ENCODE measurements around the gene METTL3. TPM values are rescaled to one million over a fixed set of nuclear protein-coding genes. Genes with fewer than 3 reads are reported as not detected.
"Not testable (repeated sequence)": the region's sequence is repeated elsewhere in the genome, so short reads cannot be mapped to it uniquely, and the experiment has no call there.

Gene METTL3
- 44.8 TPM for polyA plus RNA-seq (ENCODE audit: insufficient read length)

DNA sequence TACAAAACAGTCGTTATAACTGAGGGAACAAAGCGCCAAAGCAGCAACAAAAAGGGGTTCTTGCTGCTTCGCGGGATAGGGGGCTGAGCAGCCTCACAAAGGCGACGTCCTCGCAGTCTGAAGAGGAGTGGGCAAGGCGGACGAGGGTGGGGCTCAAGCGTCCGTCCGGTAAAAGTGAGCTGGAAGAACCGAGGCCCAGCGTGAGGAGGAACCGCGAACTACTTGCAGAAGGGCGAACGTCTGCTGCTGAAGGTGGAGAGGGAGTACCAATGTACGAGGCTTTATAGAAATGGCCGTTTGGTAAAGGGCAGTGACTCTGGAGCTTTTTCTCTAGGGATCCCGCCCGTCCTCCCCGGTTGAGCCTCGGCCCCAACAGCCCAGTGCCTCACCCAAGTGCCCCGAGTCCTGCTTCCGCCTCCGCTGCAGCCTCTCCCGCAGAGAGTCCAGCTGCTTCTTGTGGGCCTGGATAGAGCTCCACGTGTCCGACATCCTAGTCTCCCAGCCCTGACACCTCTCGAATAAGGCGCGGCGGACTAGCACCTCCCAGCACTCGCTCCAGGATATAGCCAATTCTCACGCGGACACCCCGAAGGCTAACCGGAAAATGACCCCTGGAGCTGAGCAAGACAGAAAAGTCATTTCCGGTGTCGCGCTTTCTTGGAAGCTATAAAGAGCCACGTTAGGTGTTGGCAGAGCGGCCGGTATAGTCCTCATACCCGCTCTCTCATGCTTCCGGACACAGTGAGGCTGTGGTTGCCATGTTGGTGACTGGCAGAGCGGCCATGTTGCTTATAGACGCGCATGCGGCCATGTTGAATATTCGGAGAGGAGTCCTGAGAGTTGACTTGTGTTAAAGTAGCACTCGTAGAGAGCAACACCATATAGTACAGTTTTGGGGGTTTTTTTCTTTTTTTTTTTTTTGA is at the start of gene METTL3:
Gene METTL3, minus strand, starts transcription at position 606 of the 923 bp plus-strand sequence. Its CDS starts 117 bp downstream, at position 489.
- peak; percentile 99 for DNase-seq (ENCODE audit: low read depth)

DNA sequence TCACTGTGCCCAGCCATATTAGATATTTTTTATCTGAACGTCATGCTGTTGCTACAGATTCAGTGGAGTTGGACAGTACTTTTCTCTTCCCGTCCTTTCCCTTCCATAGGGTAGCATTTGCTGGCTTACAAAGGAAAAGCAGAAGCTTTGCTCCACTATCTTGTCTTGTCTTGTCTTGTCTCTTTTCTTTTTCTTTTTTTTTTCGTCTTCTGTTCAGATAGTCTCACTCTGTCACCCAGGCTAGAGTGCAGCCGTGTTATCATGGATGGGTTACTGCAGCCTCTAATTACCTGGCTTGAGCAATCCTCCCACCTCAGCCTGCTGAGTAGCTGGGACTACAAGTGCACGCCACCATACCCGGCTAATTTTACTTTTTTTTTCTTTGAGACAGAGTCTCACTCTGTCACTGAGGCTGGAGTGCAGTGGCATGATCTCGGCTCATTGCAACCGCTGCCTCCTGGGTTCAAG is 47.6 kb upstream of the METTL3 start:
- DNase-seq (ENCODE audit: low read depth), result no peak

DNA sequence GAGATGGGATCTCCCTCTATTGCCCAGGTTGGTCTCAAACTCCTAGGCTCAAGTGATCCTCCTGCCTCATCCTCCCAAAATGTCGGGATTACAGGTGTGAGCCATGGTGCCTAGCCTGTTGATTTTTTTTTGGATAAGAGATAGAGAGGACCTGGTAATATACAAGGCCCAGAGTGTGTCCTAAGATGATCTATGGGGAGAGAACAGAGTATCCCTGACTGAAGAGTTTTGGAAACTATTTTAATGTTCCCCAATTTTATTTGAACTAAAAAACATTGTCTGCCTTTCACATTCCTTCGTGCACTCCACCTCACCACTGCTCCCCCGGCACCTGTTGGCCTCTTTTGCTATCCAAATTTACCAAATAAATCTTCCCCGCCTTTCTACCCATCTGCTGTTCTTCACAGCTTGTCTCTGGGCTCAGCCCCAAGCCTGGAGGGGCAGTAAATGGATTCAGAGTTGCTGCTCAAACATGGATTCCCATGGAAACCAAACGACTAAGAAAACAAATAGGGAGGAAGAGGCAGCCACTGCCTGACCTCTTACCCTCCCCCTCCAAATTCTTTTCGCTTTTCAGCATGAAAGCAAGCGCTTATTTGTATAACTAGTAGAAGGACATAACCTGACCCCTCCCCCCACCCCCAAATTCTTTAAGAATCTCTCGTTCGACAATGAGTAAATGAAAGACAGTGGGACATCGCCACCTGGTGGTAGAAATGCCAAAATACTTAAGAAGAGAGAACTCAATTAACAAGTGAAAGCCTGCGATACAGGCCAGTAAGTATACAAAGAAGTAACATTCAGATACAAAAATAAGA is 46.2 kb upstream of the METTL3 start:
- DNase-seq (ENCODE audit: low read depth), result peak; percentile 87

DNA sequence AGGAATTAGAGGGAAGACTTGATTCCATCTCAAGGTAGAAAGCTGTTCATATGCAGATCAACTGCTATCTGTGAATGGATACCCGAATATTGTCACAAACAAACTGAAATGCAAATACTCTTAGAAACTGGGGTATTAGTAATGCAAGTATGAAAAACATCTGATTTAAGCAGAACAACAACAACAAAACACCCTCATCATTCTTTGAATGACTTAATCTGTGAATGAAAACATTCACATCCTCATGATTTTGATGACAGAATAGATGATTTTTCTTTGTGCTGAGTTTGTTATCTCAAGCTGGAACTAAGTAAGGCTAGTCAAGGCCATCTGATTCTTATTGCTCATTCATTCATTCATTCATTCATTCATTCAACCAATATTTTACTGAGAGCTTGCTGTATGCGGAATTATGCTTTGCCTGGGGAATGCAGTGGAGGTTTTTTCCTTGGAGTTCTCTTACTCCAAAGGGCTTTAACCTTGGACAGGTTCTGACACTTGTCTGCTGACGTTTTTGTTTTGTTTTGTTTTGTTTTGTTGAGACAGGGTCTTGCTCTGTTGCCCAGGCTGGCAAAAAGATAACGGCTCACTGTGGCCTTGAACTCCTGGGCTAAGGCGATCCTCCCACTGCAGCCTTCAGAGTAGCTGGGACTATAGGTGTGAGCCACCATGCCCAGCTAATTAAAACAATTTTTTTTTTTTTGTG is 45.4 kb upstream of the METTL3 start:
- DNase-seq (ENCODE audit: low read depth), result no peak

DNA sequence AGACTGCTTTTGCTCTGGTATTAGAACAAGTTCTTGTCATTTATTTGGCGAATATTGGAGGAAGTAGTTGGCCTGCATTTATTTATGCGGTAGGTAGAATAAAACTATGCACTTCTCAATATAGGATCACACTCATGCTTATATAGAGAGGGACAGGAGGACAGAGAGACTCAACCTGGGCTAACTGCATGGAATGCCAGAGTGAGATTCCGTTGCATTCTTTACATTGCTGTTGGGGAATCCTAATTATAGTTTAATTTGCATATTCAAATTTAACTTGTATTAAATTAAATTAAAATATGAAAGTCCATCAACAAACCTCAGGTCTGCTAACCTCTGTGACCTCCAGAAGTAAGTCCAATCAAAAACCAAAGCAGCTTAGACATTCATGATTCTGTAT is 42.1 kb upstream of the METTL3 start:
- no peak for DNase-seq (ENCODE audit: low read depth)

DNA sequence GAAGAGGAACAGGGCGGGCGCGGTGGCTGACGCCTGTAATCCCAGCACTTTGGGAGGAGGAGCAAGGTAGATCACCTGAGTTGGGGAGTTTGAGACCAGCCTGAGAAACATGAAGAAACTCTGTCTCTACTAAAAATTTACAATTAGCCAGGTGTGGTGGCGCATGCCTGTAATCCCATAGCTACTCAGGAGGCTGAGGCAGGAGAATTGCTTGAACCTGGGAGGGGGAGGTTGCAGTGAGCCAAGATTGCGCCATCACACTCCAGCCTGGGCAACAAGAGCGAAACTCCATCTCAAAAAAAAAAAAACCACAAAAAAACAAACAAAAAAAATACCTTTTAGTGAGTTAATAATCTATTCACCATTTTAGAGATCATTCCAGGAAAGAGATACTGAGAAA is 33.4 kb upstream of the METTL3 start:
- DNase-seq (ENCODE audit: low read depth), result not testable (repeated sequence)

DNA sequence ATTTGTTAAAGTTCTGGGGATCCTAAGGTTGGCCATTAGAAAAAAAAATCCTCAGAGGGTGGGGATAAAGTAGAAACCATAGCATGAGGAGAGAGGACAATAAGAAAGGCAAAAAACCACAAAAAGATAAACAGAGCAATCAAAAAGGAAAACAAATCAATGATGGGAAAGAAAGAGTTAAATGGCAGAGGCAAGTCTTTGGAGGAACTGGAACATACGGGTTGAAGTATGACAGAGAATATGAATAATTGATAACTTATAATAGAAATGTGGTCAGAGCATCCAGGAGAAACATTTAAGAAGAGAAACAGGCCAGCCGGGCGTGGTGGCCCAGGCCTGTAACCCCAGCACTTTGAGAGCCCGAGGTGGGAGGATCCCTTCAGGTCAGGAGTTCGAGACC is 32.8 kb upstream of the METTL3 start:
- no peak for DNase-seq (ENCODE audit: low read depth)

DNA sequence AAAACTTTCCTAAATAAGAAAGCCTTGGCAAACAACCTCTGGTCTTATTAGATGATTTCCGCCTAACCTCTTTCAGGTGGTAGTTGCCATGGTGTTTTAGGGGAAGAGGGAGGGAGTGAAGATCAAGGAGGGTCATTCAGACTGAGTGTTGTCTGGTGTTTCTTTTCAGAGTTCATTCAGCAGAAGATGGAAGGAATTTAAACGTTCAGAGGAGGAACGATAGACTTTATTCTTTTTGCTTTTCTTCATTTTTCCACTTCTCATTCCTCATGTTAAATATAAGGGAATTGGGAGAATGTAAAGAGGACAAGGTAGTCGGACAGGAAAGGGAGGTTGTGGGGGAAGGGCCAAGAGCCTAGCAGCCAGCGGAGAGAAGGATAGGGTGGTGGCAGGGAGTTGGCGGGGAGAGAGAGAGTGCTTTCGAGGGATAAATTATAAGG is 32.4 kb upstream of the METTL3 start:
- no peak for DNase-seq (ENCODE audit: low read depth)

DNA sequence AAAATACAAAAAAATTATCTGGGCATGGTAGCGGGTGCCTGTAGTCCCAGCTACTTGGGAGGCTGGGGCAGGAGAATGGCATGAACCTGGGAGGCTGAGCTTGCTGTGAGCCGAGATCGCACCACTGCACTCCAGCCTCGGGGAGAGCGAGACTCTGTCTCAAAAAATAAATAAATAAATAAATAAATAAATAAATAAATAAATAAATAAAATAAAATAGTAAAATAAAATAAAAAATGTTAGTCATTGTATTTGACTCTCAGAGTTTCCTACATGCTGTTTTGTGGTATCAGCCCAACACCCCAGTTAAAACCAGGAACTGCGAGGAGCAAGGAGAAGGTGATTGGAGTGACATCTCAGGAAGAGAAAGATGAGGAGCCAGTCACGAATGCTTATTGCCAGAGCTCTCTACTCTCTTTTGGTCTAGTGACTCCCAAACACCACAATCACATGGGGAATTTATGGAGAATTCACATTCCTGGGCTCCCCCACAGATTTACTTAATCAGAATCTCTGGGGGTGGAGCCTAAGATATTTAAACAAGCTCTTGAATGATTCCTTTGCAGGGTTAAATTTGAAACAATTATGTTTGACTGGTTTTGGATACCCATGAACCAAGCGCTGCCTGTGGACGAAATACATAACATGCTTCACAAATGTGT is 30.4 kb upstream of the METTL3 start:
- no peak for DNase-seq (ENCODE audit: low read depth)

DNA sequence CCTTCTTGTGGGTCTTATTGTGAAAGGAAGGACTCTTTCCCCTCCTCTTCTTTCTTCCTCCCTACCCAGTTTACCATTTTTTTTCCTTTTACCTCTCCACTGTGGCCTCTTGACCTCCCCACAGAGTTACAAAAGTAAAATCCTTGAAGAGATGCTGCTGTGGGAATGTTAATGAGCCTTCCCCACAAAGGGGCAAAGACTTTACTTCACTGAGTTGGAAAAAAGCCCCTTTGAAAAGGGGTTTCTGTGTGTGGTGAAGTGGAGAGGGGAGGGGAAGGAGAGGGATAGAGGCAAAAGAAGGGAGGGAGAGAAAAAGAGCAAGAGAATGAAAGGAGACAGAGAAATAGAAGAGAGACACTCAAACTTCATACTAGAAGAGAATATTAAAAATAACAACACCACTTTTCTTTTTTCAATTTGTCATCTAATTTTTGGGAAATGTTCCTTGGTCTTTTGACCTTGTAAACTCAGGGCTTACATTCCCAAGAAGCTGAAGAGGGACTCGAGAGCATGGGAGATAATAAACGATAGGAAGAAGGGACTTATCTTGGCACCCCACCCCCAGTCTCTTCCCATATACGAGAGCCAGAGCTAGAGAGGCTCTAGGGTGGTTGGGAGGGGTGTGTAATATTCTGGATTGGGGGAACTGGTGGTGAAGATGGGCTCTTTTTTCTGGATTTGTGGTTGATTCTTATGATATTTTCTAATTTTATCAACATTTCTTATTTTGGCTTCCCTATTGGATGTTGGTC is 28.2 kb upstream of the METTL3 start:
- no peak for DNase-seq (ENCODE audit: low read depth)

DNA sequence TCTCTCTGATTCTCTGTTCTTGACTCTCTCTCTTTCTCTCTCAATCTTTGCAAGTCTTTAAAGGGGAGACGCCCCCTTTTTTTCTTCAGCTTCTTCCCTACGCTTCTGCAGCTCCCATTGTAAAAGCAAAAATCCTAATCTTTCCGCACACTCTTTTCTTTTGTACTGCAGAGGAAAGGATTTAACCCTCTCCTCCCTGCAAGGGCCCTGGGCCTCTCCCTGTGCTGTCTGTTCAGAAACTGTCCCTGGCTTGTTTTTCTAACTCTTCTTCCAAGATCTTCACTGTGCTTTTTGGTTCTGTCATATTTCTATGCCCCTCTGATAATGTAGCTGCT is 25.9 kb upstream of the METTL3 start:
- DNase-seq (ENCODE audit: low read depth), result no peak

DNA sequence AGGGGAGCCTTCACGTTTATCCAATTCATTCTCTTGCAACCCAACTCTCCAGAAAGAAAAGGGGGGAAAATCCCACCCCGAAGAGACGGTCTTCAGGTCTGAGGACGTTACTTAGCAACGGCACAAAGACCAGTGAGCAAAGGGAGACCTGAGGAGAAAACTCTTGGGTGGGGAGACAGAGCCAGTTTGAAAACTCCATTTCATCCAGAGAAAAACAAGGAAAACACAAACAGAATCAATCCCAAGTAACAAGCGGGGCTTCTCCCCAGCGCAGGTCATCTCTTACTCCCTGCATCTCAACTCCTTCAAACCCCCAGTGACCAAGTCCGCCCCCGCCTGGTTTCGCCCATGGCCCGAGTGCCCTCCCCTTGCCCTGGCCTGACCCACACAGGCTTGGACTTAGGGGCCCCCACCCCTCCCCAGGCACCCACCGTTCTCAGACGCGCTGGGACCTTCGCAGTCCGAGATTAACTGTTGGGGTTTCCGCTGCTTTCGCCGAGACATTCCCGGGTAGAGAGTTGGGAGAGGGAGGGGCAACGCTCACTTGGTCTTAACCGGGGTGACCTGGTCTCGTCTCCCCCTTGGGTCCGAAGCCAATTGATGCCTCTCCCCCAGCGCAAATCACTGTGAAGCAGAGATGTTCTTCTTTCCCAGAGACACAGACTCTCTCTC is 25.4 kb upstream of the METTL3 start:
- DNase-seq (ENCODE audit: low read depth), result no peak

DNA sequence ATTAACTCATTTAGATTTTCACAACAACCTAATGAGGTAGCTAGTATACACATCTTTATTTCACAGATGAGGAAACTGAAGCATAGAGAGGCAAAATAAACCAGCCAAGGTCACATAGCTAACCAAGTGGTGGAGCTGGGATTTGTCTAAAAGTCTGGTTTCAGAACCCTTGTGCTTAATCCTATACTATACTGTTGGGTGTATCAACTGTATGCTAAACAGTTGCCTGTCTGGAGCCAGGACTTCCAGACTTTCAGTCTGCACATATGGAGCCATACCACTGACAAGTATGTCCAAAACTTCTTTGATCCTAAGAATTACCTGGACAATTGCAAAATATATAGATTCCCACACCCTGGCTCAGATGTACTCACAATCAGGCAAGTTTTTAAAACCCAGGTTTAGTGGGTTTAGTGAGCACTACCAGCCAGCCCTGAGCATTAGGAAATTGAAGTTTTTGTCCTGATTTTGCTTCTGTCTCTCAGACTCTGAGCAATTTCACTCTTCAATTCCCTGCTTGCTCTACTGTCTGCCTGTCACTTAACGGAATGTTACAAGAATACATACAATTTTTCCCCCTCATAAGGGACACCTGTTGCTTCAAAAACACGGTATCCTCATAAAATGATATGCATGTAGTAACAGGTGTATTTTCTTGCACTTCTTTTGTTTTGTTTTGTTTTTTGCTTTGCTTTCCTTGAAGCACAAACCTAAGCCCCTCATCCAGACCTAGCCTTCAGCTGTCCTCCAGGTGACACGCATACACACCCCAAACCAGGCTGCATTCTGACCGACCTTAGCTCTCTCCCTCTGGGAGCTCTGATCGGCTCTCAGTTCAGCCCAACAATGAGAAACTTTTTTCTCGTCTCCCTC is 24.6 kb upstream of the METTL3 start:
- no peak for DNase-seq (ENCODE audit: low read depth)

DNA sequence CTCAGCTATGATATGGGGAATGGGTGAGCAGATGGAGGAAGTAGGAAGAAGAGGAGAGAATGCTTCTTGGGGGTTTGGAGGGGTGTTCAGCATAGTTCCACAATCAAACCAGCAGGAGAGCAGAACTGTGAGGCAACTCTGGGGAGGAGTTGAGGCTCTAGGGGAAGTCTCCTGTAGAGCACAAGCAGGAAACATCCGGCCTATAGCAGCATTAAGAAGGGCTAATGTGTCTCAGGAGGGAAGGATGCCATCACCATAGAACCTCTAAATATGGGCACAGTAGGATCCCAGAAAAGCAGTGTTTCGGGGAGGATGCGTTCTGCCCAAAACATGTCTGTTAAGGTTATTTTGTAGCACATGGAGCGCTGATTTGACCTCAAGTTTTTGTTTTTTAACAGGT is 23.4 kb upstream of the METTL3 start:
- DNase-seq (ENCODE audit: low read depth), result no peak

DNA sequence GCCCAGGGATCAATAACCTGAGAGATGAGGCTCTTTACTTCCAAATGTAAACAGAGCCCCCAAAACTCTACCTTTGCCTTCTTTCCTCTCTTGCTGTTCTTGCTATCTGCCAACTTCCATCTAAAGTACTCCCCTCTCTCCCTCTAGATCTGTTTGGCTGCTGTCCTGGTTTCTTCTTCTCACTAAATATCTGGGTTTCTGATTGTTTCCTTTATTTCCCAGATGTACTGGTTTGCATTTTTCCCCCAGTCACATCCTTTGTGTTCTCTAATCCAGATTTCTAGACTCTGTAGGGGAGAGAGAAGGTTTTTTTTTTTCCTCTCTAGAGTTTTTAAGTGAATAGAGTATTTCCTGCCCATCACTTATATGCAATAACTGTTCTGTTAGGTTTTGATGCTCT is 22.2 kb upstream of the METTL3 start:
- no peak for DNase-seq (ENCODE audit: low read depth)

DNA sequence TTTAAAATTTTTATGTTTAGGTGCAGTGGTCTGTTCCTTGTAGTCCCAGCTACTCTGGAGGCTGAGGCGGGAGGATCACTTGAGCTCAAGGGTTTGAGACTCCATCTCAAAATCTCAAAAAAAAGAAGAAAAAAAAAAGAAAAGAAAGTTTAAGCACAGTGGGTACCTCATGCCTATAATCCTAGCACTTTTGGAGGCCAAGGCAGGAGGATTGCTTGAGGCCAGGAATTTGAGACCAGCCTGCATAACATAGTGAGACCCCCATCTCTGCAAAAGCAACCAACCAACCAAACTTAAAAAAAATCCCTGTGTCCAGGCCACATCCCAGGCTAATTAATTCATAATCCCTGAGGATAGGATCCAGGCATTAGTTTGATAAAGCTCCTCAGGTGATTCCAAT is 18.4 kb upstream of the METTL3 start:
- DNase-seq (ENCODE audit: low read depth), result no peak

DNA sequence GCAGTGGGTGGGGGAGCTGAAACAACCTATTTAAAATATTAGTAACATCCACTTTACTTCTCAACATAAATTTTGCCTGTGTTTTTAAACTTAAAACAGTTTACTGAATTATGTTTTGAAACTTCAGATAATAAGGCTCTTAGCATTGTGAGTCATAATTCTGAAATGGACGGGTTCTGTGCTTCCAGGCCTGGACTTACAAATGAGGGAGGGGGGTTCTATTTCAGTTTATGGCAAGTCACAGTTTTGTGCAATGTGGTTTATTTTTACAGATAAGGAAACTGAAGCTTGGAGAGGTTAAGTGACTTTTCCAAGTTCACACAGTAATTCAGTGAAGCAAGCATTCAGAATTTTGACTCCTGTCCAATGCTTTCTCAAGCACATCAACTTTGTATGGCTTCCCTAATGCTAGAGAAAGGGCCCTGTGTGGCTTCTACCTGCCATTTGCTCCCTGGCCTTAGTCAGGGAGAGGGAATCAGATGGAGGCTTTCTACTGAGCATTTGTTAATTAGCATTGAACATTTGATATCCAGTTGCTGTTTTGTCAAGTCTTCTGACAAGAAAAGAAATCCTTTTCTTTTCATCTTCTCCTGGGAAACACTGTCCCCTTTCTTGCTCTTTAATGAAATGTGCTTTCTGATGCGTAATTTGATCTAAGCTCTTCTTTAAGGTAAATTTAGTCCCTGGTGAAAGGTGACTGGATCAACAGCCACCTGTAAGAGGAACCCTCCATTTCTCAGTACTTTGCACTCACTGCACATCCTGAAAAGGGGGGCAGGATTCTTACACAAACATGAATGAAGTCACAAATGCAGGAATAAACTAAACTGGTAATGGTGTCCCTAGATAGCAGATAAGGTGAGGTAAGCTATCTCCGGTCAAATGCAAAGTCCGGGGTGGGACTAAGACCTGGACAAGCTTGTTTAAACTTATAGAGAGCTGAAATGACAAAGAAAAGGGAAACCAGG is 17.5 kb upstream of the METTL3 start:
- DNase-seq (ENCODE audit: low read depth), result no peak

DNA sequence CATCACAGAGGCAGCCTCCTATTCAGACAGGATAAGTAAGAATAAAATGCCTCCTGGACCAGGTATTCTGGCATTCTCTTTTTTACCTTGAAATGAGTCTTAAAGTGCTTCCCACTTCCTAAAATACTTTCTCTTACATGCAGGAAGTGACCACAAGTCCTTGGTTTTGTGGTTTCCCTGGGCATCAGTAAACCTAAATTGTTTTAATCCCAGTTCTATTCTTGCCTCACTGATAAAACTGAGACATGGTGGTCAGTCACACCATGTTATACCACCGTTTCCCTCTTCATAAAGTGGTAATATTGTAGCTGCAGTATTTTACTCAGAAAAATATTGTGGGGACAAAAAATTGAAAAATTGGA is 16.2 kb upstream of the METTL3 start:
- no peak for DNase-seq (ENCODE audit: low read depth)

Data from forelimb muscle (tissue), 1 donor.